HUDEP-2 (cell line): ENCODE measurements around the gene PHOX2A.
"Not testable (repeated sequence)": the region's sequence is repeated elsewhere in the genome, so short reads cannot be mapped to it uniquely, and the experiment has no call there.

Experiments
- DNase-seq, 76 experiments: peaks; one replicate each; lab custom pipeline; 2025; ENCODE audit not compliant: unreplicated experiment in 76 of 76; lab: John Stamatoyannopoulos, UW

The PHOX2A gene

GRCh38 chr11:72223615-72224563 is 20.1 kb downstream of the PHOX2A start:
- peak in 59 of 76 experiments; percentile 1 to 76 (median 56) for DNase-seq

DNA sequence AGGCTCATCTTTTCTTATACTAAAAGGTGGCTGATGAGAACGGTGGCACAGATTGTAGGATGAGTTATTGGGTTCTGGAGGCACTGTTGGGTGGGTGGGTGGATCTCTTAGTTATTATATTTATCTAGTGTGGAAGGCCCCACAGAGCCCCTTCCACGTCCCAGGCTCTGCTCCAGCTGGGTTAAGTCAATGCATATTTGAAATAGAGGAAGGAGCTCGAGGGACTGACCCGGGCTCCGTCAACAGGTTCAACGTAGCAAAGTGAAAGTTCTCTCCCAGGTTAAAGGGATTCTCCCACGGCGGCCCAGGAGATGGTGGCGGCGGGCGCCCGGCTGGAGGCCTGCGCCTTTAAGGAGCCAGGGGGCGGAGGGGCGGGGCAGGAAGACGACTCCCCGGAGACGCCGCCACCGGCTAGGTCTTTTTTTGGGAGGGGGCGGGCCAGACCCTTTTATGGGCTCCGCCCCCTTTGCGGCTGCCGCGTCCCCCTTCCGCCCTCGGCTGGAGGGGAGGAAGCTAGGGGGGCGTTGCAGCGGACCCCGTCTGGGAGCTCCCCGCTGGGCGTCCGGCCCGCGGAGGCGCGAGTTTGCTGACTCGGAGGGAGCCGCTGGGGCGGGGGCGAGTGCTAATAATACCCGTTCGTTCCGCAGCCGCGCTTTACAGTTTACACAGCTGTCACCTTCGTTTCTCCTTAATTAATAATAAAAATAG is 20.9 kb downstream of the PHOX2A start:
- DNase-seq: peak in 73 of 76 experiments; percentile 46 to 95 (median 86)

- no peak for DNase-seq
Observed at GRCh38 chr11:72222106-72222891, 21.7 kb downstream of the PHOX2A start.

GRCh38 chr11:72221386-72222075 is 22.4 kb downstream of the PHOX2A start:
- DNase-seq: no peak

GRCh38 chr11:72220696-72221363 is 23.1 kb downstream of the PHOX2A start:
- no peak for DNase-seq

- DNase-seq: no peak
Observed at GRCh38 chr11:72218251-72218745, 25.7 kb downstream of the PHOX2A start.

DNA sequence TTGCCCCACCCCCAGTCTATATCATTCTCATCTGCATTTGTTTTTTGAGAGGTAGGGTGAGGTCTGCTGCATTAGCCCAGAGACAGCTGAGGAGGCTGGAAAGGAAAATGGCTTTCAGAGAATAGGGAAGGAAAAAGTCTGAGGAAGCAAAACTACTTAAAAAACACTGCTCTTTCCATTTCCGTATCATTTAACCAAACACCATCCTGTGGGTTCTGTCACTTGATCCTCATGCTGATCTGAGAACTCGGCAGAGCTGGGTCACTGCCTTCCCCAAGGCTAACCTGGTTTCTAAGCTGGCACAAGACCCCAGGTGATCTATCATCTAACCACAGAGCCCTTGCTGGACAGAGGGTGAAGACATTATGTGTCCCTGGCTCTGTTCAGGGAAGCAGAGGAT is 26.1 kb downstream of the PHOX2A start:
- DNase-seq: no peak

DNA sequence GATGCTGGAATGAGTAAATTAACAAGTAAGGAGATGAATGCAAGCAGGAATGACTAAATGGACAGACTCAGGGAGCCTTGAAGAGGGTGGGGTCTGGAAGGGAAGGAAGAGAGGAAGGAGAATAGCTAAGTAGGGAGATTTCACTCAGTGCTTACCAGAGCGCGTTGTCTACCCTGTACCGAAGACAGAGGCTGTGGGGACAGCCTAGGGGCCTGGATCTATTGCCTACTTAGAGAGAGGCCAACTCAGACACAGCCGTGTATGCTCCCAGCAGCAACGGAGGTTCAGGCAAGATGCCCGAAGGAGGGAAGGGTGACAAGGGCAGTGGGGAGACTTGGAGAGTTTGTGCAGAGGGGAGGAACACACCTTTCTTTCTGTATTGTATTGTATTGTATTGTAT is 27.3 kb downstream of the PHOX2A start, which contains the start of gene FOLR2:
TSS of gene FOLR2 (plus strand) at position 157 of the 400 bp plus-strand sequence. CDS start 1,791 bp downstream, outside the sequence.
- DNase-seq: no peak

DNA sequence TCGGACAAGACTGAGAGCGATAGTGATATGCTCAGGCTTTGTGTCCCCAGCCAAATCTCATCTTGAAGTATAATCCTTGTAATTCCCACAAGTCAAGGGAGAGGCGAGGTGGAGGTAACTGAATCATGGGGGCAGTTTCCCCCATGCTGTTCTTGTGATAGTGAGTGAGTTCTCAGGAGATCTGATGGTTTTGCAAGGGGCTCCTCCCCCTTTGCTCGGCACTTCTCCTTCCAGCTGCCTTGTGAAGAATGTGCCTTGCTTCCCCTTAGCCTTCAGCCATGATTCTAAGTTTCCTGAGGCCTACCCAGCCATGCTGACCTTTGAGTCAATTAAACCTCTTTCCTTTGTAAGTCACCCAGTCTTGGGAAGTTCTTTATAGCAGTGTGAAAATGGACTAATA is 34.9 kb downstream of the PHOX2A start:
- DNase-seq: no peak

GRCh38 chr11:72208281-72208680 is 35.7 kb downstream of the PHOX2A start:
- no peak for DNase-seq

- not testable (repeated sequence) for DNase-seq
Observed at GRCh38 chr11:72206794-72207193, 37.2 kb downstream of the PHOX2A start.

GRCh38 chr11:72204886-72205285 is 39.1 kb downstream of the PHOX2A start:
- DNase-seq: no peak

- no peak for DNase-seq
Observed at GRCh38 chr11:72203163-72203562, 40.8 kb downstream of the PHOX2A start.

DNA sequence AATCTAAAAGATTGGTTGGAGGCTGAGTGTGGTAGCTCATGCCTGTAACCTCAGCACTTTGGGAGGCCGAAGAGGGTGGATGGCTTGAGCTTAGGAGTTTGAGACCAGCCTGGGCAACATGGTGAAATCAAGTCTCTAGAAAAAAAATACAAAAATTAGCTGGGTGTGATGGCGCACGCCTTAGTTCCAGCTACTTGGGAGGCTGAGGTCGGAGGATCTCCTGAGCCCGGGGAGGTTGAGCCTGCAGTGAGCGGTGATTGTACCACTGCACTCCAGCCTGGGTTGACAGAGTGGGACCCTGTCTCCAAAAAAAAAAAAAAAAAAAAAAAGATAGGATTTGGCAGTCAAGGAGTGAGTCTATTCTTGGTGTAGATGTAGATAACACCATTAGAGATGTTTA is 41.4 kb downstream of the PHOX2A start:
- DNase-seq: no peak

DNA sequence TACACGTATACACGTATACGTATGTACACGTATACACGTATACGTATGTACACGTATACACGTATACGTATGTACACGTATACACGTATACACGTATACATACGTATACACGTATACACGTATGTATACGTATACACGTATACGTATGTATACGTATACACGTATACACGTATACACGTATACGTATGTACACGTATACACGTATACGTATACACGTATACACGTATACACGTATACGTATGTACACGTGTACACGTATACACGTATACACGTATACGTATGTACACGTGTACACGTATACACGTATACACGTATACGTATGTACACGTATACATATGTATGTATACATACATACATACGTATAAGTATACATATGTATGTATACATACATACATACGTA is 42.5 kb downstream of the PHOX2A start:
- DNase-seq: not testable (repeated sequence)

GRCh38 chr11:72195518-72196270 is 48.3 kb downstream of the PHOX2A start:
- DNase-seq: no peak

GRCh38 chr11:72191961-72192381 is 52.0 kb downstream of the PHOX2A start, which contains the start of gene FOLR1:
Gene FOLR1, plus strand, starts transcription at chr11:72192140. Its CDS starts 34 bp downstream, at chr11:72192174.
- peak in 1 of 76 experiments; percentile 2 for DNase-seq

DNA sequence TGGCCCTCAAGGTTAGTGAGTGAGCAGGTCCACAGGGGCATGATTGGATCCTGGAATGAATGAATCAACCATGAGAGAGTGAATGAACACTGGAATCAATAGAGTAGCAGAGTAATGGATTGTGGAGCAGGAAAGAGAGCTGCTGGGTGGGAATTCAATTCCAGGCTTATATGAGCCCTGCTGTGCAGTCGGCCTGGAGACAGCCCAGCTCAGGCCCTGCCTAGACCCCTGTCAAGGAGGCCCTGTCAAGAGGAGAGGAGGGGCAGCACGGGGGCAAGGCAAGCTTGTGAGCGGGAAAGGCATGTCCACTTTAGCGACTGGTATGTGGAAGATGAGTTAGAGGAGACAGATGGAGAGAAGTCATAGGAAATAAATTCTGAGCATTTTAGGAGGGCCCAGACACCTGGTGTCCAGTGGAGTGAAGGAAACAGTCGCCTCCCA is 53.3 kb downstream of the PHOX2A start:
- DNase-seq: no peak
